HG03095 (cell line): ENCODE results near the gene UBAC2.

Experiments
- ATAC-seq: cut with Tn5 transposase; IDR thresholded peaks from one replicate; pipeline ENCODE4 v1.9.1; 2021; ENCODE audit warnings: moderate library complexity; ENCODE audit not compliant: unreplicated experiment

UBAC2 gene

DNA sequence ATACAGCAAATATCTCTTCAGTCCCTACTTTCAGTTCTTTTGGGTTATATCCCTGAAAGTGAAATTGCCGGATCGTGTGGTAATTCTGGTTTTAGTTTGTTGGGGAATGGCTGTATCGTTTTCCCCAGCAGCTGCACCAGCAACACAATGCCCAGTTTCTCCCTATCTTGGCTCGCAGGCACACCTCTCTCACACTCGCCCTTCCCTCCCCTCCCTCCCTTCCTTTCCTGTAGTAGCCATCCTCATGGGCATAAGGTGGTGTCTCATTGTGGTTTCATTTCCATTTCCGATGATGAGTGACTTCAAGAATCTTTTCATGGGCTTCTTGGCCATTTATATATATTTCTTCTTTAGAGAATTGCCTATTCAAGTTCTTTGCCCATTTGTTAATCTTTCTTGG, 66.2 kb downstream of the UBAC2 start:
- no peak for ATAC-seq

DNA sequence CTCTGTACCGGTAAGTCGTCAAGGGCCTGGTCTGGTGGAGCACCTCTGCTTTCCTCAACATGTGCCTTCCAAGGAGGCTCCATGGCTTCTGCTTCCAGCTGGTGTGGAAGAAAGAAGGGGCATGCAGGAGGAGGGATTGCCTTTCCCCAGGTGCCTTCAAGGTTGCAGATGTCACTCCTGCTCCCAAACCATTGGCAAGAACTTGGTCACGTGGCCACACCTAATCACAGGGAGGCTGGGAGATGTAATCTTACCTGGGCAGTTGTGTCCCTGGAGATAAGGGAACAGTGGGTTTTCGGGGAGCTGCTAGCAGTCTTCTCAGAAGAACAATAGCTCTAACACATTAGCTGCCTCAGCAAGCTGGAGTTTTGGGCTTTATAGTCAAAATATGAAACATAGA, 67.3 kb downstream of the UBAC2 start:
- ATAC-seq: no peak

GRCh38 chr13:99268822-99269221, 68.2 kb downstream of the UBAC2 start:
- no peak for ATAC-seq

DNA sequence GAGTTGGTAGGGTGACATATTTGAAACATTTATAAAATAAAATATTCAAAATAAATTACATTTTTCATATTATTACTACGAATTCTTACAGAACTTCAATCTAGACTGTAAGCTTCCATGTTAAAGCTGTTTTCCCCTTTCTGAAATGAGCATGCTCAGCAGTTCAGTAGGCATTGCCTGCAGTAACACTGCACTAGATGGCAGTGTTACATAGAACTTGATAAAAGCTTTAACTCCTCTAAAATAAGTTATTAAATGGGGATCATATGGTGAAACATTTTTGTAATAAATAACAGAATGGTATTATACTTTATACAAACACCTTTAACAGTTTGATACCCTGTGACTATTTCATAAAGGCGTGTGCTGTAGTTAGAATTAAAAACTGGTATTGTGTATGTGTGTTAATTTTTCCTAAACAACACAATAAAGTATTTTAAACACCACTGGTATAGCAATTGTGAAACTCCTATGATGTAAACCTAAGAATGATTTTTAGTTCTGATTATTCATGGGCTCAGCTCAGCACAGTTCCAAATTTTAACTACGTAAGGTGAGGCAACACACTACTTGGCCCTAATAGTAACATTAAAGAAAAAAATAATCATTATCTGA, 69.1 kb downstream of the UBAC2 start:
- ATAC-seq: peak; percentile 68

DNA sequence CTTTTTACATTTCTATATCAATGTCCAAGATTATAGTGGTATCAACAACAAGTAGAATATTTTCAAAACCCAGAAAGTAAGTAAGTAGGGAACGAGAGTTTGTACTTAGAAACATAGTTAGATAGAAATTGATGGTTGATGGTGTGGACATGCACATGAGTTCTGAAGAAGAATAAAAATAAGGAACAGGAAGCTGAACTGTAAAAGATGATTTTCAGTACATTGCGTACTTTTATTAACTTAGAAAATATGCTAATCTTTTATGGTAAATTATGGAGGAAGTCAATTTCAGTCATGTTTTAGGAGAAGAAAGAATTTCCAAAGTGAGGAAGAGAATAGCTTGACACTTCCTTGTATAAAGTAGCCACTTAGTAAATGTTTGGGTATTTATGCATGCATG, 69.9 kb downstream of the UBAC2 start:
- ATAC-seq: no peak

DNA sequence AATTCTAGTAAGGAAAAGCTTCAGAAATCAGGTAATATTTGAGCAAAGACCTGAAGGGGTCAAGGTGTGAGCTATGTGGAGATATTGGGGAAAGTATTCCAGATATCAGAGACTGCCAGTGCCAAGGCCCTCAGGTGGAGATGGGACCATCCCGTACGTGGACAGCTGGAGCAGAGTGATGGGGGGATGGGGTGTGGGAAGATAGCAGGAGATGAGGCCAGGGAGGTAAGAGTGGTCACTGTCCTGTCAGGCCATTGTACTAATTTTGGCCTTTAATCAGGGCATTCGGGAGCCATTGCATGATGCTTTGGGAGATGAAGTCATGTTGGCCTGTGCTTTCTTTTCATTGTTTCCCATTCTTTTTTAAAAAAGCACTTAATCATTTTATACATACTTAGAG, 70.6 kb downstream of the UBAC2 start:
- no peak for ATAC-seq

DNA sequence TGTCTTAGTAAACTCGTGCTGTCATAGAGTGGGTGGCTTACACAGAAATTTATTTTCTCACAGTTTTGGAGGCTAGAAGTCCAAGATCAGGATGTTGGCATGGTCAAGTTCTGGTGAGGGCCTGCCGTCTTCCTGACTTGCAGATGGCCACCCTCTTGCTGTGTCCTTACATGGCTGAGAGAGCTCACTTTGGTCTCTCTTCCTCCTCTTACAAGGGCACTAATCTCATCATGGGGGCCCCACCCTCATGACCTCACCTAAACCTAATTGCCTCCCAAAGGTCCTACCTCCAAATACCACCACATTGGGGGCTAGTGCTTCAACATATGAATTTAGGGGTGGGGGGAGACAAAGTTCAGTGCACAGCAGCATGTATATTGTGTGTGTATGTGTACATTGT, 71.8 kb downstream of the UBAC2 start:
- no peak for ATAC-seq

DNA sequence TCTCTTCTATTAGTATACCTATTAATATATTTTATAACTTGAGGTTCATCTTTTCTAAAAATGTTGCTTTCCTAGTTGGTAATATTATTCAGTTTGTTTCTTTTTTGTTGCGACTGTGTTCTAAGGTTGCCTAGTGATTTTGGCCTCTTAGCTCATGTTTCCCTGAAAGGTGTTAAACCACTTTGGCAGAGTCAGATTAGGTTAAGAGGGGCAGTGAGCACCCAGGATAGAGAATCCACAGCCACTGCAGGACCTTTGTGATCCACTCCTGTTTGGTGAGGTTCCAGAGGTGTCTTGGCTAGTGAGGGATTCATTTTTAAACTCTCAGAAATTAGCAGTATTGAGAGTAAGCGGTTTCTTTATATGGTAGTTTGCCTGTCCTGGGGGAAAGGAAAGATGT, 72.5 kb downstream of the UBAC2 start:
- ATAC-seq: no peak

DNA sequence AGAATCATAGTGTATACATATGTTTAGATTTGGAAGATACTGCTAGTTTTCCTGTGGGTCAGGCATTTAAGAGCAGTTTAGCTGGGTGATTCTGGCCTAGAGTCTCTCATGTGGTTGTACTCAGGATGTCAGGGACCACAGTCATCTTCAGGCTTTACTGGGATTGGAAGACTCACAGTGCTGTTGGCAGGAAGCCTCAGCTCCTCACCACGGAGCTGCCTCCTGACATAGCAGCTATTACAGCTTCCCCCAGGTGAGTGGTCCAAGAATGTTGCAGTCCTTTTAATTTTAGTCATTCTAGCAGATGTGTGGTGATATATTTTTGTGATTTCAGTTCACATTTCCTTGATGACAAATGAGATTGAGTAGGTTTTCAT, 74.4 kb downstream of the UBAC2 start:
- ATAC-seq: no peak

- no peak for ATAC-seq
Observed at GRCh38 chr13:99276706-99277105, 76.1 kb downstream of the UBAC2 start.

DNA sequence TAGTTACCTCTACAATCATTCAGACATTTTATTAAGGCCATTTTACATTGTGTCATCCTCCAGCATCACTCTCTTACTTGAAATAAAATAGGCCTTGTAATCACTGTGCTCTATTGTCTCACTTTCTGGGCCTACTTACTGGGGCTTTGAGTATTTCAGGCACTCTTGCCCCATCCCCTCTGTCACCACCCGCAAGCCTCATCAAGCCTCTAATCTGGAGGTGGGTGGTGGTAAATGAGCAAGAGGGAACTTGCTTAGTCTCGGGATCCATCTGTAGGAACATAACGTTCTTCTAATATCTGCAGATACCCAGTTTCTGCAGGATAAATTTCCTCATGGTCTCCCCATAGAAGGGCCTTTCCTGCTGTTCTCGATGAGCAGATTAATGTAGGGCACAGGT, 77.0 kb downstream of the UBAC2 start:
- no peak for ATAC-seq

DNA sequence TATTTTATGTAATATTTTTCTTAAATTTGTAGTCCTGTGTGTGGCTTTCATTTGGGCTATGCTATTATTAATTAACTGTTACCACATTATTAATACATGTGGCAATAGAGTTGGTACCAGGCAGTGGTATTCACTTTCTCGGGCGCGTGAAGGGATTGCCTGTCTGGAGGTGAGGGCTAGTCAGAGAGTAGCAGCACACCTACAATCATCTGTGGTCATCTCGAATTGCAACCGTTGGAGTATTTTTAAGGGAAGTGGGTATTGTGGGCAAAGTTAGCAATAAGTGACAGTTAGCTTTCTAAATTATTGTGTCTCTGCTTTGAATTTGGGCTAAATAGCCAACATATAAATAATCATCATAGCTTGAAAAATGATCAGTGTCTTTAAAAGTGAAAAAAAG, 77.5 kb downstream of the UBAC2 start:
- ATAC-seq: no peak

DNA sequence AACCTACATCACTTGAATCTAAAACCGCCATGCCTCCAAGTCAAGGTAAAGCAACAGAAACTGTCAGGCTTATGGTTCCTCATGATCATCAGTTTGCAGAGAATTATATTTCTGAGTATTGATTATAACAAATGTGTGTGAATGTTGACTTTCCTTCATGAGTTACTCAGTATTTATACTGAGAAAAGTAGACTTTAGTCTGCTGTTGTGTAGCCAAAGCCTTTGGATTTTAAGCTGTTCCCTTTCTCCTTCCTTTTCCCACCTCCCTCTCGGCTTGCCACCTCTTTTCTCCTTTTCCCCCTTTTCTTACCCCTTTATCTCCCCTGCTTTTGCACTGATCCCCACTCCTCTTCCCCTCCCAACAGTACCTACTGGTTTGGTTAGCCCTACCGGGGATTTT, 78.2 kb downstream of the UBAC2 start:
- no peak for ATAC-seq

- no peak for ATAC-seq
Observed at GRCh38 chr13:99279637-99280036, 79.0 kb downstream of the UBAC2 start.

- no peak for ATAC-seq
Observed at GRCh38 chr13:99280166-99280565, 79.5 kb downstream of the UBAC2 start.

GRCh38 chr13:99281811-99282263, 81.2 kb downstream of the UBAC2 start:
- peak; percentile 56 for ATAC-seq

- ATAC-seq: peak; percentile 59
Observed at GRCh38 chr13:99282264-99283231, 81.9 kb downstream of the UBAC2 start.

GRCh38 chr13:99285432-99286182, 85.0 kb downstream of the UBAC2 start:
- ATAC-seq: no peak

DNA sequence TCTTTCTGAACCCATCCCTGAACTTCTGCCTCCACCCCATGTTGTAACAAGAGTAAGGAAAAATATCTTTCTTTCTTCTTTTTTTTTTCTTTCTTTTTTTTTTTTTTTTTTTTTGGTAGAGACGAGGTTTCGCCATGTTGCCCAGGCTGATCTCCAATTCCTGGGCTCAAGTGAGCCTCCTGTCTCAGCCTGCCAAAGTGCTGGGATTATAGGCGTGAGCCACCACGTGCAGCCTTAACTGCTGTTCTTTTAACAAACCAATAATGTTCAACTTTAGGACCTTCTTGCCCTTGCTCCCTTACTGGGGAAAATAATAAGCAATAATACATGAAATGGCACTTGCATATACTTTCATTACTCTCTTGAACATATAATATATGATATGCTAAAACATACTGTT, 86.9 kb downstream of the UBAC2 start:
- ATAC-seq: no peak

GRCh38 chr13:99288089-99288488, 87.4 kb downstream of the UBAC2 start:
- peak; percentile 77 for ATAC-seq

GRCh38 chr13:99289271-99289670, 88.6 kb downstream of the UBAC2 start:
- ATAC-seq: no peak
